Measurements from ENCODE around the gene INSR. TPM values are rescaled to one million over a fixed set of nuclear protein-coding genes. Genes with fewer than 3 reads are reported as not detected.

Gene INSR
- total RNA-seq, 1 experiment from 2014 or later = 13.7 TPM

GRCh38 chr19:7254590-7254989, 39.6 kb downstream of the INSR start:
- DNase-seq (no peak), ATAC-seq (no peak)
- ChIA-PET POLR2A (ENCODE audit: unreplicated experiment) (no interaction called here), CTCF (no interaction called here)
- Histone ChIP-seq H3K79me2 (ENCODE audit: low read length) (no peaks in the 10 kb centered on the region), H3K4me3 (ENCODE audit: low read length) (no peak overlapping the region), H3K4me2 (ENCODE audit: low read length) (no peak overlapping the region), H3K4me1 (ENCODE audit: insufficient read depth, low read length) (peaks cover 7% of the 10 kb centered on the region; the same call in 1 of the 2 replicates), H3K27ac (ENCODE audit: low read length) (no peak overlapping the region), H3K27me3 (ENCODE audit: low read length) (no peaks in the 10 kb centered on the region), H3K9ac (ENCODE audit: low read length) (no peak overlapping the region), H2AFZ (ENCODE audit: low read length) (no peak overlapping the region), H4K20me1 (ENCODE audit: low read length) (no peaks in the 10 kb centered on the region), H3K9me2 (replicated peaks; ENCODE audit: low read length) (no peaks in the 10 kb centered on the region), H3K9me3 (ENCODE audit: low read length) (no peaks in the 10 kb centered on the region), H3F3A (ENCODE audit: low read length, unreplicated experiment) (no peaks in the 10 kb centered on the region), H3K36me3 (ENCODE audit: low read depth, low read length) (no peaks in the 10 kb centered on the region)
- BruUV-seq (replicated peaks) = no TSS peak
- intact Hi-C loops (cut with micrococcal nuclease) = no loop called here
- TF ChIP-seq CTCF (conservative IDR thresholded peaks at IDR 0.05; ENCODE audit: low read depth, low read length) = no peak
- no peak for TF ChIP-seq EZH2phosphoT487 (IDR thresholded peaks at IDR 0.05; ENCODE audit: borderline replicate concordance, low read length)
- no peak for TF ChIP-seq EZH2 (IDR thresholded peaks at IDR 0.05; ENCODE audit: low read length, unreplicated experiment)

DNA sequence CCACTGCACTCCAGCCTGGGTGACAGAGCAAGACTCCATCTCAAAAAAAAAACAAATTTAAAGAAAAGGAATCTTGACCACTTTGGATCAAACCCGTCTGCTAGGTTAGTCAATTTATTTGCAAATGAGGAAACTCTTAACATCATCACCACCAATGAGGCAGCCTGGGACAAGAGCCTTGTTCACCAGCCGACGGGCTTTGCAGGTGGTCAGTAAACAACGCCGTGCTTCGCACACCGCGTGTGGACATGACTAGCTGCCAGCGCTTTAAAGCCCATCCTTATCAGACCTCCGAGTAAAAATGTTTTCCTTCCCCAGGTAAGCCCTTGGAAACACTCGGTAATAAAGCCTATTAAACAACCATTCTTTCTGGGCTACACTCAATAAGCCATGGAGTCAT, 41.9 kb downstream of the INSR start:
- TF ChIP-seq EZH2 (IDR thresholded peaks at IDR 0.05; ENCODE audit: low read length, unreplicated experiment) (no peak), EZH2phosphoT487 (IDR thresholded peaks at IDR 0.05; ENCODE audit: borderline replicate concordance, low read length) (no peak), CTCF (conservative IDR thresholded peaks at IDR 0.05; ENCODE audit: low read depth, low read length) (no peak)
- H3K9ac ChIP-seq (ENCODE audit: low read length) = no peak overlapping the region
- H3K9me2 ChIP-seq (replicated peaks; ENCODE audit: low read length) = no peaks in the 10 kb centered on the region
- H3K36me3 ChIP-seq (ENCODE audit: low read depth, low read length) = no peaks in the 10 kb centered on the region
- BruUV-seq (replicated peaks) = no TSS peak
- no peak overlapping the region for H3K4me2 ChIP-seq (ENCODE audit: low read length)
- H3F3A ChIP-seq (ENCODE audit: low read length, unreplicated experiment) = no peaks in the 10 kb centered on the region
- peaks cover 2% of the 10 kb centered on the region; the same call in 1 of the 2 replicates for H3K4me1 ChIP-seq (ENCODE audit: insufficient read depth, low read length)
- intact Hi-C loops (cut with micrococcal nuclease) = no loop called here
- no peak for ATAC-seq
- ChIA-PET CTCF (interaction anchor here (0.6 kb wide), 1 partner anchor 52 kb away, joined by 5 read pairs; no protein-coding TSS in a partner anchor), POLR2A (ENCODE audit: unreplicated experiment) (no interaction called here)
- H2AFZ ChIP-seq (ENCODE audit: low read length) = no peak overlapping the region
- H3K4me3 ChIP-seq (ENCODE audit: low read length) = no peak overlapping the region
- H3K27ac ChIP-seq (ENCODE audit: low read length) = no peak overlapping the region
- H3K79me2 ChIP-seq (ENCODE audit: low read length) = no peaks in the 10 kb centered on the region
- no peak for DNase-seq
- H4K20me1 ChIP-seq (ENCODE audit: low read length) = no peaks in the 10 kb centered on the region
- no peaks in the 10 kb centered on the region for H3K9me3 ChIP-seq (ENCODE audit: low read length)
- no peaks in the 10 kb centered on the region for H3K27me3 ChIP-seq (ENCODE audit: low read length)

DNA sequence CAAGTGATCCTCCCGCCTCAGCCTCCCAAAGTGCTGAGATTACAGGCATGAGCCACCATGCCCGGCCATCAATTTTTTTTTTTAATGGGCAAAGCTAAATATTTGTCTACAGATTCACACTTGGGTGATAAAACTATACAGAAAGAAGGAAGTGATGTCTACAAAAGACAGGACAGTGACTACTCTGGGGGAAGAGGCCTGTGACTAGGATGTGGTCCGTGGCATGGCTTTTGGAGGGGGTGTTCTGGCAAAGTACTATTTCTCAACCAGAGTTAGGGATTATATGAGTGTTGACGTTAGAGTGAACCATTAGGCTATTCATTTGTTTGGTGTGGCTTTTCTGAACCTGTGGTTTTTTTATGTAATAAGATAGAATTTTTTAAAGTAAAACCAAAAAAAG, 42.7 kb downstream of the INSR start:
- intact Hi-C loops (cut with micrococcal nuclease) = no loop called here
- ATAC-seq (no peak), DNase-seq (no peak)
- H3K36me3 ChIP-seq (ENCODE audit: low read depth, low read length) = no peaks in the 10 kb centered on the region
- no peak overlapping the region for H3K4me3 ChIP-seq (ENCODE audit: low read length)
- H3K9me2 ChIP-seq (replicated peaks; ENCODE audit: low read length) = no peaks in the 10 kb centered on the region
- ChIA-PET POLR2A (ENCODE audit: unreplicated experiment) (no interaction called here), CTCF (interaction anchor here (0.6 kb wide), 1 partner anchor 51 kb away, joined by 5 read pairs; no protein-coding TSS in a partner anchor)
- BruUV-seq (replicated peaks) = no TSS peak
- H3K4me2 ChIP-seq (ENCODE audit: low read length) = no peak overlapping the region
- no peaks in the 10 kb centered on the region for H4K20me1 ChIP-seq (ENCODE audit: low read length)
- H3K79me2 ChIP-seq (ENCODE audit: low read length) = no peaks in the 10 kb centered on the region
- H3F3A ChIP-seq (ENCODE audit: low read length, unreplicated experiment) = no peaks in the 10 kb centered on the region
- H3K9me3 ChIP-seq (ENCODE audit: low read length) = no peaks in the 10 kb centered on the region
- H3K4me1 ChIP-seq (ENCODE audit: insufficient read depth, low read length) = no peaks in the 10 kb centered on the region
- no peaks in the 10 kb centered on the region for H3K27me3 ChIP-seq (ENCODE audit: low read length)
- no peak overlapping the region for H3K27ac ChIP-seq (ENCODE audit: low read length)
- no peak overlapping the region for H3K9ac ChIP-seq (ENCODE audit: low read length)
- TF ChIP-seq EZH2 (IDR thresholded peaks at IDR 0.05; ENCODE audit: low read length, unreplicated experiment) (no peak), EZH2phosphoT487 (IDR thresholded peaks at IDR 0.05; ENCODE audit: borderline replicate concordance, low read length) (no peak), CTCF (conservative IDR thresholded peaks at IDR 0.05; ENCODE audit: low read depth, low read length) (no peak)
- H2AFZ ChIP-seq (ENCODE audit: low read length) = no peak overlapping the region
